PC-3 (cell line): ENCODE data around the gene TTC32.

Experiments used
- EZH2 ChIP-seq: fragments of 300-600 bp; sonication (generic); IDR thresholded peaks from one replicate; pipeline ENCODE4 v1.6.1; 2017; ENCODE audit warnings: antibody characterized with exemption, mild to moderate bottlenecking, low read length; ENCODE audit not compliant: unreplicated experiment
- EZH2phosphoT487 ChIP-seq: fragments of 300-600 bp; sonication (generic); IDR thresholded peaks from 2 replicates; pipeline ENCODE4 v1.6.1; 2018; ENCODE audit warnings: mild to moderate bottlenecking, antibody characterized with exemption, low read length, borderline replicate concordance
- TF ChIP-seq, protein P1 (sequence below): fragments of 300-600 bp; sonication (generic); conservative IDR thresholded peaks from 2 replicates; pipeline ENCODE4 v1.5.1; 2017; ENCODE audit warnings: antibody characterized with exemption, low read depth, mild to moderate bottlenecking, low read length

DNA sequence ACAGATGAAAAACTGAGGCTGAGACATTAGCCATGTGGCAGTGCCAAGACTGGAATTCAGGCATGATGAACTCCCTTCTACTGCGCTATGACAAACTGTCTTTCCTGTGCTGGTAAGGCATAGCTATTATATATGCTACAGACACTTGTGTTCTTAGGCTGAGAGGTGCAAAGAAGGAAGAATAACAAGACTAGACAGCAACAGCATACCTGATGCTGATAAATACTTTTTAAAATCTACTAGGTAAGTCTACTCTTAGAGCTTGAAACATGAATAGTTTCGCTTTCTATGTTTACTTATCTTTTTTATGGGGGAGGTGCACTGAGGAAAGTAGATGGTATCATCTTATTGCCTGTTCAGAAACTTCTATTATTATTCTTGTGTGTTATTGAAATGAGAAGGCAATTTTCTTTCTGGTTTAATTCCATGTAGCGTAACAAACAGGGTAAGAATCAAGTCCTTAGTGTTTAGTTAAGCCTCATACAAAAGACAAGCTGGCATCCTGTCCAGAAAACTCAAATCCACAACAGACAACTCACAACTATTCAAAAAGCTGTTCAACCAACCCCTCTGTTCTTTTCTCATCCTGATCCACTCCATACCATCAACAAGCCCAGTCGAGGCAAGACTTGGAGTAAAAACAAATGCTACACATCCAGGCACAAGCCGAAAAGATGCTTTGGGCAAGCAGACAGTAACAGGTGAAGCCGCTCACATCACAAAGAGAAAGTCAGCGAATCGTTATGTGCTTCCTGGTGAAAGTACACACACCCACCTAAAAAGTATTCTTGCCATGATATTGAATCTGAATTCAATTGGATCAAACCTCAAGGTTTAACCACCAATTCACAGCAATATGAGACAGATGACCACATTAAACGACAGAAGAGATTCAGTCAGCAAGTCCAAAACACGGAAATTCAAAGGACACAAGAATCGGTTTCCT is 1.5 kb downstream of the TTC32 start:
- TF ChIP-seq, protein P1, sequence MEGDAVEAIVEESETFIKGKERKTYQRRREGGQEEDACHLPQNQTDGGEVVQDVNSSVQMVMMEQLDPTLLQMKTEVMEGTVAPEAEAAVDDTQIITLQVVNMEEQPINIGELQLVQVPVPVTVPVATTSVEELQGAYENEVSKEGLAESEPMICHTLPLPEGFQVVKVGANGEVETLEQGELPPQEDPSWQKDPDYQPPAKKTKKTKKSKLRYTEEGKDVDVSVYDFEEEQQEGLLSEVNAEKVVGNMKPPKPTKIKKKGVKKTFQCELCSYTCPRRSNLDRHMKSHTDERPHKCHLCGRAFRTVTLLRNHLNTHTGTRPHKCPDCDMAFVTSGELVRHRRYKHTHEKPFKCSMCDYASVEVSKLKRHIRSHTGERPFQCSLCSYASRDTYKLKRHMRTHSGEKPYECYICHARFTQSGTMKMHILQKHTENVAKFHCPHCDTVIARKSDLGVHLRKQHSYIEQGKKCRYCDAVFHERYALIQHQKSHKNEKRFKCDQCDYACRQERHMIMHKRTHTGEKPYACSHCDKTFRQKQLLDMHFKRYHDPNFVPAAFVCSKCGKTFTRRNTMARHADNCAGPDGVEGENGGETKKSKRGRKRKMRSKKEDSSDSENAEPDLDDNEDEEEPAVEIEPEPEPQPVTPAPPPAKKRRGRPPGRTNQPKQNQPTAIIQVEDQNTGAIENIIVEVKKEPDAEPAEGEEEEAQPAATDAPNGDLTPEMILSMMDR = no peak
- TF ChIP-seq EZH2phosphoT487 (no peak), EZH2 (no peak)
